AG08395 (cell line): ENCODE data around the gene EPGN.
"Not testable (repeated sequence)": the region's sequence is repeated elsewhere in the genome, so short reads cannot be mapped to it uniquely, and the experiment has no call there.

Experiments
- DNase-seq: peaks from one replicate; pipeline ENCODE4 v3.0.0; 2012; ENCODE audit warnings: mixed read lengths, low spot score

The EPGN gene

GRCh38 chr4:74340421-74340820 lies 32.2 kb downstream of the EPGN start:
- not testable (repeated sequence) for DNase-seq

DNA sequence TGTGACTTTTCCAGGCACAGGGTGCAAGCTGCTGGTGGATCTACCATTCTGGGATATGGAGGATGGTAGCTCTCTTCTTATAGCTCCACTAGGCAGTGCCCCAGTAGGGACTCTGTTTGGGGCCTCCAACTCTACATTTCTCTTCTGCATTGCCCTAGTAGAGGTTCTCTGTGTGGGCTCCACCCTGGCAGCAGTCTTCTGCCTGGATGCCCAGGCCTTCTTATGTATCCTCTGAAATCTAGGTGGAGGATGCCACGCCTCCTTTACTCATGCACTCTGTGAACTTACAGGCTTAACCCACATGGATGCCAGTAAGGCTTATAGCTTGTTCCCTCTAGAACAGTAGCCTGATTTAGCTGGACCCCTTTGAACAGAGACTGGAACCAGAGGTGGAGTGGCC lies 35.8 kb downstream of the EPGN start:
- DNase-seq: no peak

DNA sequence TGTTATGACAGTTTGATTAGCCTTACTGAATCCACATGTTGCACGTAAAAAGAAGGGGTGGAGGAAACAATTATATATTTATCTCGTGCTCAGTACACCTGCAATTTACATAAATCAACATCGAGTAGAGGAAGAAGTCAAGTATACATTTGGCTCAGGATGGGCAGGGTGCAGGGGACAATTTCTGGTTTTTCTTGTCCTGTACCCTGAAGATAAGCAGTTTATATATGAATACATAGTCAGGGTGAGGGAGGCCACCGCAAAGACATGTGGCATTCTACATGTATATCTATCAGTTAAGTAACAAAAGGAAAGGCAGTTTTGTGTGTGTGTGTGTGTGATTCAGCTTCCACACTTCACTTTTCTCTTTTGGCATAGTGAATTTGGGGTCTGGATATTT lies 45.6 kb downstream of the EPGN start:
- DNase-seq: no peak

- DNase-seq: no peak
These were observed 49.7 kb downstream of the EPGN start for GRCh38 chr4:74357965-74358364.

DNA sequence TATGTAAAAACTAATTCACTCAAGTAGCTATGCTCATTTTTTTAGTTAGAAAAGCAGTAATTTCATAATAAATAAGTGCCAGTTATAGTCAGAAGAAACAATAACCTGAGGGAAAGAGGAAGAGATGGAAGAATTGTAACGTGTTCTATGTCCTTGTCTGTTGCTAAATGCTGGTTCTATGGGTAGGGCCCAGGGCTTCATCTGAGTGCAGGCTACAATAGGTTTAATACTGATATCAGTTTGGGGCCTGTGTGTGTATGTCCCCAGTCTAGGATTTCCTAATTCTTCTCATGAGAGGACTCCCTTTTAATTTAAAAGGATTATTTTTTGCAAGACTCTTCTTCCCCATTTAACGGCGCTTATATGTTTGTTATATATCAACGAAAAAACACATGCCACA lies 53.4 kb downstream of the EPGN start:
- DNase-seq: no peak

DNA sequence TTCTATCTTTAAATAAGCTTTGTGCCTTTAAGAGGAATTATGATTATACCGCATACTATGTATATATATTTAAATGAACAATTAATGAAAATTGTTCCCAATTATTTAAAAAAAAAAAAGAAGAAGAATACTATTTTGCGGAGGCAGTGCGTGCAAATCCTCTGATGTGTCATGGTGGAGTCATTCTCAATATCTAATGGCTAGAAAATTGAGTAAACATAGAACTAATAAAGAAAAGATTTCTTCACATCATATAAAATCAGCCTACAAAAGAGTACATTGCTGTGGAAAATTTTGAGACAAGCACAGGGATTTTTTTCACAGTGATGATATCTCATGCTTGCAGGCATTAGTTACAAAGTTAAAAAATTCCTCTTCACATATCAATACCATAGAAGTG lies 54.1 kb downstream of the EPGN start:
- DNase-seq: no peak

DNA sequence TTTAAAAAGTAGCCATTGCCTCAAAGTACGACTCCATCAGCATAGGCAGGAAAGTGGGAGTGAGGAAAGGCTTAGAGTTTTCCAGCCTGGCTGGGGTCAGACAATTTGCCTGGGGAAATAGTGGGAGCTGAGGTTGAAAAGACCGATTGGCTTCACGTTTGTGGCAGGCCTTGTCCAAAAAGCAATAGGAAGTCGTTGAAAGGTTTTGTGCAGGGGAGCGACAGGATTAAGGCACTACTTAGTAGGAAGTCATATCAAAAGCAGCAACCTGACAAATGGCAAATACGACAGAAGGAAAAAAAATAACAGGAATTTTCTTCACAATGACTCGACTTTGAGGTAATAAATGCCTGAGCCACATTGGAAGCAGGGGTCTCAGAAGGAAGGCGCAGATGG lies 56.0 kb downstream of the EPGN start:
- DNase-seq: no peak

GRCh38 chr4:74364652-74365491 lies 56.6 kb downstream of the EPGN start, which contains the start of gene EREG:
Gene EREG (plus strand): TSS chr4:74365145. CDS start chr4:74365309, 164 bp downstream.
- peak; percentile 3 for DNase-seq

DNA sequence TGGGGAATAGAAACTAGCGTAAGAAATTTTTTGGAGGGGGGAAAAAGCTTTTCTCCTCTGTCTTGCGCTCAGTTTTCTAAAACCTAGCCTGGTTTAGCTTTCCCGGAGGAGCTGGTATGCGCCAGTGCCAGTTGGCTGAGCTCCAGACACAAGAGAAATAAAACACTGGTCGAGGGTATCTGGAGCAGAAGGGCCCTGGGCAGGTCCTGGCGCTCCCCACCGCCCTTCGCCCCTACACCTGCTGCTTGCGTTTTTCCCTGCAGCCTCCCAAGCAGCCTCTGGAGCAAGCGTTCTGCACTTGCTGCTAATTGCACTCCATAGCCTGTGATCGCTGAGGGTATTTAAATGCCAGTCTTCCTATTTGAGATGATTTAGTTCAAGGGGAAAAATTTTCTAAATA lies 57.5 kb downstream of the EPGN start:
- no peak for DNase-seq
